NT2/D1 (cell line): ENCODE results near the gene GMDS.

Experiments used
- SUZ12 ChIP-seq: IDR thresholded peaks from 2 replicates; pipeline ENCODE4 v1.6.1; 2011; ENCODE audit not compliant: insufficient read length, insufficient read depth; ENCODE audit errors: extremely low read depth
- YY1 ChIP-seq: IDR thresholded peaks from 2 replicates; pipeline ENCODE4 v1.6.1; 2011; ENCODE audit not compliant: insufficient read length, insufficient read depth
- ZNF274 ChIP-seq: IDR thresholded peaks from 2 replicates; pipeline ENCODE4 v1.6.1; 2011; ENCODE audit warnings: mild to moderate bottlenecking, low read depth, low read length

DNA sequence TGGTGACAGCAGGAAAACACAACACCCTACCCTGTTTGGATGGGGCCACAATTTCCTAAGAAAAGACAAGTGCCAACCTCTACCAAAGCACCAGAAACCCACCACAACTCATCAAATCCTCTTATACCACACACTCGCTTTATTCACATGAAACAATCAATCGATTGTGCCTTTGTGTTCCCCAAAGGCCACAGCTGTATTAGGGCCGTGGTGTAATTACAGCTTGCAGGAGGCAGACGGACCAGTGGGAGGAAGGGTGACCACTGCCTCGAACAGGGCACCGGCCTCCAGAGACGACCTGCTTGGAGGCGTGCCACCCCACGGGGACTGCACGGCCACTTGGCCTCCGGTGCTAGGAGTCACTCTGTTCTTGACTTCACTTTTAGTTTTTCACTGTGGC lies 371.6 kb downstream of the GMDS start:
- TF ChIP-seq ZNF274 (no peak), YY1 (no peak), SUZ12 (no peak)
